ENCODE measurements around the gene TBC1D12. TPM values are rescaled to one million over a fixed set of nuclear protein-coding genes. Genes with fewer than 3 reads are reported as not detected.
A peak's percentile ranks its signal among the peaks of the same experiment; 100 is the strongest.

The TBC1D12 gene
- total RNA-seq, 1 donor from 2014 or later: 4.8 TPM

- ATAC-seq (peak; percentile 40), DNase-seq (peak; percentile 68)
- intact Hi-C loops (cut with micrococcal nuclease): no loop called here
Measured at GRCh38 chr10:94403380-94404213, 1.3 kb downstream of the TBC1D12 start.

GRCh38 chr10:94405406-94405805, 3.1 kb downstream of the TBC1D12 start:
- no peak for DNase-seq
- intact Hi-C loops (cut with micrococcal nuclease): no loop called here
- ATAC-seq: no peak

GRCh38 chr10:94407668-94408067, 5.3 kb downstream of the TBC1D12 start:
- intact Hi-C loops (cut with micrococcal nuclease): no loop called here
- no peak for DNase-seq
- ATAC-seq: no peak

- no peak for DNase-seq
- intact Hi-C loops (cut with micrococcal nuclease): no loop called here
- no peak for ATAC-seq
Measured at GRCh38 chr10:94409021-94409657, 6.8 kb downstream of the TBC1D12 start.

GRCh38 chr10:94411304-94411703, 9.0 kb downstream of the TBC1D12 start:
- intact Hi-C loops (cut with micrococcal nuclease): no loop called here
- DNase-seq (no peak), ATAC-seq (no peak)

- intact Hi-C loops (cut with micrococcal nuclease): no loop called here
- ATAC-seq (no peak), DNase-seq (no peak)
Measured at GRCh38 chr10:94412449-94412848, 10.1 kb downstream of the TBC1D12 start.

GRCh38 chr10:94413361-94413760, 11.0 kb downstream of the TBC1D12 start:
- ATAC-seq (no peak), DNase-seq (no peak)
- intact Hi-C loops (cut with micrococcal nuclease): no loop called here

GRCh38 chr10:94416896-94417295, 14.6 kb downstream of the TBC1D12 start:
- DNase-seq (no peak), ATAC-seq (no peak)
- intact Hi-C loops (cut with micrococcal nuclease): no loop called here

- intact Hi-C loops (cut with micrococcal nuclease): no loop called here
- DNase-seq (no peak), ATAC-seq (no peak)
Measured at GRCh38 chr10:94417321-94417720, 15.0 kb downstream of the TBC1D12 start.

GRCh38 chr10:94420516-94420915, 18.2 kb downstream of the TBC1D12 start:
- intact Hi-C loops (cut with micrococcal nuclease): no loop called here

GRCh38 chr10:94420998-94421528, 18.7 kb downstream of the TBC1D12 start:
- no peak for DNase-seq
- ATAC-seq: no peak
- intact Hi-C loops (cut with micrococcal nuclease): no loop called here

More at GRCh38 chr10:94420516-94420915, 18.2 kb downstream of the TBC1D12 start:
- ATAC-seq: no peak
- no peak for DNase-seq

- ATAC-seq: no peak
- DNase-seq: no peak
- intact Hi-C loops (cut with micrococcal nuclease): no loop called here
Measured at GRCh38 chr10:94423627-94424026, 21.3 kb downstream of the TBC1D12 start.

GRCh38 chr10:94424714-94425337, 22.5 kb downstream of the TBC1D12 start:
- ATAC-seq (no peak), DNase-seq (no peak)
- intact Hi-C loops (cut with micrococcal nuclease): no loop called here

- ATAC-seq (no peak), DNase-seq (no peak)
- intact Hi-C loops (cut with micrococcal nuclease): no loop called here
Measured at GRCh38 chr10:94425942-94426341, 23.6 kb downstream of the TBC1D12 start.

- intact Hi-C loops (cut with micrococcal nuclease): no loop called here
- no peak for ATAC-seq
- DNase-seq: no peak
Measured at GRCh38 chr10:94427166-94427565, 24.8 kb downstream of the TBC1D12 start.

GRCh38 chr10:94428766-94429707, 26.7 kb downstream of the TBC1D12 start:
- DNase-seq (no peak), ATAC-seq (peak; percentile 71)
- intact Hi-C loops (cut with micrococcal nuclease): no loop called here

- intact Hi-C loops (cut with micrococcal nuclease): no loop called here
- DNase-seq: no peak
- peak; percentile 40 for ATAC-seq
Measured at GRCh38 chr10:94430701-94431100, 28.4 kb downstream of the TBC1D12 start.

- ATAC-seq (no peak), DNase-seq (no peak)
- intact Hi-C loops (cut with micrococcal nuclease): no loop called here
Measured at GRCh38 chr10:94432443-94432842, 30.1 kb downstream of the TBC1D12 start.

- DNase-seq: no peak
- intact Hi-C loops (cut with micrococcal nuclease): no loop called here
- peak; percentile 60 for ATAC-seq
Measured at GRCh38 chr10:94439275-94439861, 37.0 kb downstream of the TBC1D12 start.

Data from left ventricle myocardium superior (tissue), 1 donor.